ENCODE measurements around the gene C1S. TPM values are rescaled to one million over a fixed set of nuclear protein-coding genes. Genes with fewer than 3 reads are reported as not detected.

Gene C1S
- total and polyA plus RNA-seq, 9 donors: 56.2 to 94.2 (median 79.4) TPM

DNA sequence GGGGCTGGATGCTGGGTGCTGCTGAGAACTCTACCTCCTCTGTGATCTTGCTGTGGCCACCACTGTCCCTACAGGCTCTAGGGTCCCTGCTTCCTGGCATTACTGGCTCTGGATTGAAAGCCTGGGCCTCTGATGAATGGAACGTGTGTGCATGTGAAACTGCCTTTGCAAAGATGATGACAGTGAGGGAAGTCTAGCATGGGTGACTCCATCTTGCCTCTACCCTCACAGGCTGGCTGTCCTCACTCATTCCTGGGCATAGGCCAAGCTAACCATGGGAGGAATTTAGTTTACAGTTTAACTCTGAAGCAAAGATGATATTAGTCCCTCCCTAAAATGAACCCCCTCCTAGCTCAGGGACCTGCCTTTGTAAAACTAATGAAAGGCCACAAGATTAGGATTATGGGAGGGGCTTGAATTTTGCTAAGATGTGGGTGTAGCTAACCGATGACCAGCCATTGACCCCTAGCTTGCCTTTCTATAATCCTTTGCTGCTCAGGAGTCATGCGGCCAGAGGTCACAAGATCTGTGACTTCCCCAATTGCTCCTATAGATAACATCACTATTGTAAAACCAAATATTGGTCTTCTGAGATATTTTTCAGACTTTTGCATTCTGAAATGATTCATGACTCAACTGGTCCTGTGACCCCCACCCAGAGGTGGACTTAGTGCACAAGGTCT lies 2.2 kb upstream of the C1S start:
- H3K36me3 ChIP-seq (ENCODE audit: control insufficient read depth, insufficient read depth, low read length): no peaks in the 10 kb centered on the region
- H3K4me3 ChIP-seq (ENCODE audit: low read length): no peak overlapping the region
- no peaks in the 10 kb centered on the region for H3K9me3 ChIP-seq (replicated peaks; ENCODE audit: control insufficient read depth, low read depth, low read length)
- H3K4me1 ChIP-seq (ENCODE audit: control insufficient read depth, insufficient read depth, low read length): peaks cover 20% of the 10 kb centered on the region
- DNase-seq: peak; percentile 45
- no CpG with 5 or more reads among the region's 3 CpGs for WGBS (ENCODE audit: insufficient coverage)
- no peaks in the 10 kb centered on the region for H3K27me3 ChIP-seq (ENCODE audit: control insufficient read depth, insufficient read depth, low read length)
- H3K27ac ChIP-seq (ENCODE audit: low read length): no peak overlapping the region

DNA sequence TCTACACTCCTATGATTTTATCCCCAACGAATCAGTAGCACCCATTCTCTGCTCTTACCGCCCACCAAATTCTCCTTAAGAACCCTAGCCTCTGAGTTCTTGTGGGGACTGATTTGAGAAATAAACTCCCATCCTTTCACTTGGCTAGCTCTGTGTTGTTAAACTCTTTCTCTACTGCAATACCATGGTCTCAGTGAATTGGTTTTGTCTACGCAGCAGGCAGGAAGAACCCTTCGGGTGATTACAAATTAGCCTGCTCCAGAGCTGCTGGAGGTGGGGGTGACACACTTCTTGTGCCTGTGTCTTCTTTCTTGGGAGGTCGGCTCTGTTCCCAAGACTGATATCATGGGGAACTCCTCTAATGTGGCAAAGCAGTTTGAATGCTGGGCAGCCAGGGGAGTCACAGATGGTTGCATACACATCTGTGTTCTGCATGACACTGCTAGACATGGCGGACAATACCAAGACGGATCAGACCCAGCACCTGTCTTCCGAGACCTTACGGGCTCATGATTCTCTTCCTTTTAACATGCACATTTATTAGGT lies 1.6 kb upstream of the C1S start:
- Histone ChIP-seq H3K9me3 (replicated peaks; ENCODE audit: control insufficient read depth, low read depth, low read length) (no peaks in the 10 kb centered on the region), H3K27me3 (ENCODE audit: control insufficient read depth, insufficient read depth, low read length) (no peaks in the 10 kb centered on the region), H3K27ac (ENCODE audit: low read length) (no peak overlapping the region), H3K4me1 (ENCODE audit: control insufficient read depth, insufficient read depth, low read length) (peaks cover 20% of the 10 kb centered on the region), H3K36me3 (ENCODE audit: control insufficient read depth, insufficient read depth, low read length) (no peaks in the 10 kb centered on the region), H3K4me3 (ENCODE audit: low read length) (no peak overlapping the region)
- WGBS (ENCODE audit: insufficient coverage): 85% methylated on average over 5 of the region's 9 CpGs
- no peak for DNase-seq

DNA sequence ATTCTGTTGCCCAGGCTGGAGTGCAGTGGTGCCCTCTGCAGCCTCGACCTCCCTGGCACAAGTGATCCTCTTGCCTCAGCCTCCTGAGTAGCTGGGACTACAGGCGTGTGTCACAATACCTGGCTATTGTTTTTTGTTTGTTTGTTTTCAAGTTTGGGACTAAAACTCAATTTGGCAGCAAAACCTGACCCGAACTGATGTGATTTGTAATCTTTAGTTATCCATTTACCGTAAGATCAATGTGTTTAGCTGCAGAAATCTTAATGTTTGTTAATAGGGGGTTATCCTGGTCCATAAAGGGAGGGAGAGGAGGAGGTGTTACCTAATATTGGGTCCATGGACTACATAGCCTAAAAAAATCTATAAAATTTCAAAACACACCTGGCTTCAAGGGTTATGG lies 738 bp upstream of the C1S start:
- no peak overlapping the region for H3K4me3 ChIP-seq (ENCODE audit: low read length)
- H3K9me3 ChIP-seq (replicated peaks; ENCODE audit: control insufficient read depth, low read depth, low read length): no peaks in the 10 kb centered on the region
- no peaks in the 10 kb centered on the region for H3K27me3 ChIP-seq (ENCODE audit: control insufficient read depth, insufficient read depth, low read length)
- 90% methylated on average over 2 of the region's 4 CpGs for WGBS (ENCODE audit: insufficient coverage)
- no peaks in the 10 kb centered on the region for H3K36me3 ChIP-seq (ENCODE audit: control insufficient read depth, insufficient read depth, low read length)
- no peak for DNase-seq
- peak overlapping the region; percentile 90 for H3K27ac ChIP-seq (ENCODE audit: low read length)
- H3K4me1 ChIP-seq (ENCODE audit: control insufficient read depth, insufficient read depth, low read length): peaks cover 20% of the 10 kb centered on the region

DNA sequence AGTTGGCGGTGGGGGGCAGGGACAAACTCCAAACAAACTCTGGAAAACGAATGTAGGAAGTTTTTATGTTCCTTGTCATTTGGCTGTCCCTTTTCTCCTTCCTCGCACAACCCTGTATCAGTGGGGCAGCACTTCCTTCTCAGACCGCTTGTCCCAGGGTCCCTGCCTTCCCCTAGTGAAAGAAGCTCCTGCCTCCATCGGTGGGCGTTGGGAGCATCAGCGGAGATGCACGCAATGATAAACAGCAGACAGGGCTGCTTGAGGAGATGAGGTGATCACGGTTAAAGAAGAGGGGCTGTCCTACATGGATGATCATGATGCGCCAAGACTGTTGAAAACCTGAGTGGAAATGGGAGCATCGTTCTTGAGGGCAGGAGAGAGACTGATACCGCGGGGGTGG lies 620 bp downstream of the C1S start:
- H3K9me3 ChIP-seq (replicated peaks; ENCODE audit: control insufficient read depth, low read depth, low read length): no peaks in the 10 kb centered on the region
- 75% methylated on average over 10 of the region's 13 CpGs for WGBS (ENCODE audit: insufficient coverage)
- peak; percentile 26 for DNase-seq
- peaks cover 20% of the 10 kb centered on the region for H3K4me1 ChIP-seq (ENCODE audit: control insufficient read depth, insufficient read depth, low read length)
- H3K27ac ChIP-seq (ENCODE audit: low read length): peak overlapping the region; percentile 90
- peak overlapping the region; percentile 40 for H3K4me3 ChIP-seq (ENCODE audit: low read length)
- peaks cover 4% of the 10 kb centered on the region for H3K36me3 ChIP-seq (ENCODE audit: control insufficient read depth, insufficient read depth, low read length)
- no peaks in the 10 kb centered on the region for H3K27me3 ChIP-seq (ENCODE audit: control insufficient read depth, insufficient read depth, low read length)

DNA sequence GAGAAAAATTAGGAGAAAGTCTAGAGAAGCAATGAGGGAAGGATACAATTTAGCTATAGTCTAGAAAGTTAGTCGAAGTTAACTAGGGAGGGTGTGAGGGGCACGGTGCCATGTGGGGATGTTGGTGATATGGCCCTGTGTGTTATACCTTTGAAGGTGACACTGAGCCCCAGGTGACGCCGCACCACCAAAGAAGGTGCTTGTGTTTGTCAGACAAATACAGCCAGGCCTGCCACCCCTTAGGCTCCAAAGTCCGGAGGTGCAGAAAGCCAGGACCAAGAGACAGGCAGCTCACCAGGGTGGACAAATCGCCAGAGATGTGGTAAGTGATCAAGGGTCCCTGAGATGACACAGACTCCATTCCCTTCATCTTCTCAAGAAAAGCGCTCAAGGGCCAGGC lies 1.1 kb downstream of the C1S start:
- DNase-seq: no peak
- no peaks in the 10 kb centered on the region for H3K9me3 ChIP-seq (replicated peaks; ENCODE audit: control insufficient read depth, low read depth, low read length)
- peak overlapping the region; percentile 40 for H3K4me3 ChIP-seq (ENCODE audit: low read length)
- H3K4me1 ChIP-seq (ENCODE audit: control insufficient read depth, insufficient read depth, low read length): peaks cover 20% of the 10 kb centered on the region
- H3K36me3 ChIP-seq (ENCODE audit: control insufficient read depth, insufficient read depth, low read length): peaks cover 5% of the 10 kb centered on the region
- H3K27me3 ChIP-seq (ENCODE audit: control insufficient read depth, insufficient read depth, low read length): no peaks in the 10 kb centered on the region
- 93% methylated on average over 5 of the region's 7 CpGs for WGBS (ENCODE audit: insufficient coverage)
- peak overlapping the region; percentile 7 for H3K27ac ChIP-seq (ENCODE audit: low read length)

DNA sequence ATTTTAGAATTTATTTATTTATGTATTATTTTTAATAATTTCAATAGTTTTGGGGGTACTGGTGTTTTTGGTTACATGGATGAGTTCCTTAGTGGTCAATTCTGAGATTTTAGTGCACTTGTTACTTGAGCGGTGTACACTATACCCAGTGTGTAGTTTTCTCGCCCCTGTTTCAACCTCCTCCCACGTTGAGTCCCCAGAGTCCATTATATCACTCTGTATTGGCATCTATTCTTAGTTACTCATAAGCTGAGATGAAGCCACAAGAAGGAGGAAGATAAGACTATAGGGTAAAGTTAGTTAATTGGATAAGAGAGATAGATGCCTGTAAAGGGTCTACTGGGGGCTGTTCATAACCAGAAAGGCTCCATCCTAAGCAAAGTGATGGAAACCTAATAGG lies 4.0 kb downstream of the C1S start:
- no peak for DNase-seq
- Histone ChIP-seq H3K9me3 (replicated peaks; ENCODE audit: control insufficient read depth, low read depth, low read length) (no peaks in the 10 kb centered on the region), H3K36me3 (ENCODE audit: control insufficient read depth, insufficient read depth, low read length) (peaks cover 18% of the 10 kb centered on the region), H3K27ac (ENCODE audit: low read length) (no peak overlapping the region), H3K4me1 (ENCODE audit: control insufficient read depth, insufficient read depth, low read length) (peaks cover 20% of the 10 kb centered on the region), H3K4me3 (ENCODE audit: low read length) (no peak overlapping the region), H3K27me3 (ENCODE audit: control insufficient read depth, insufficient read depth, low read length) (no peaks in the 10 kb centered on the region)
- WGBS (ENCODE audit: insufficient coverage): no CpG with 5 or more reads among the region's 3 CpGs

DNA sequence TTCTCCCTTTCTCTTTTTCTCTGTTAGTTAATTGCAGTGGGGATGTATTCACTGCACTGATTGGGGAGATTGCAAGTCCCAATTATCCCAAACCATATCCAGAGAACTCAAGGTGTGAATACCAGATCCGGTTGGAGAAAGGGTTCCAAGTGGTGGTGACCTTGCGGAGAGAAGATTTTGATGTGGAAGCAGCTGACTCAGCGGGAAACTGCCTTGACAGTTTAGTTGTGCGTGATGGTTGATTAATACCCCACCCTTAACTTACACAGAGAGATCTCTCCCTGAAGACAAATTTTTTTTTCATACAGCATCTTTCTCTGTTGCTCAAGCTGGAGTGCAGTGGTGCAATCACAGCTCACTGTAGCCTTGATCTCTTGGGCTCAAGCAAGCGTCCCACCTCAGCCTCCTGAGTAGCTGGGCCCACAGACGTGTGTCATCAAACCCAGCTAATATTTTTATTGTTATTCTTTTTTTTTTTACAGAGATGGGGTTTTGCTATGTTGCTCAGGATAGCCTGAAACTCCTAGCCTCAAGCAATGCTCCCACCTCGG lies 4.6 kb downstream of the C1S start:
- H3K4me3 ChIP-seq (ENCODE audit: low read length): no peak overlapping the region
- H3K27ac ChIP-seq (ENCODE audit: low read length): no peak overlapping the region
- H3K4me1 ChIP-seq (ENCODE audit: control insufficient read depth, insufficient read depth, low read length): peaks cover 18% of the 10 kb centered on the region
- peaks cover 18% of the 10 kb centered on the region for H3K36me3 ChIP-seq (ENCODE audit: control insufficient read depth, insufficient read depth, low read length)
- no CpG with 5 or more reads among the region's 7 CpGs for WGBS (ENCODE audit: insufficient coverage)
- no peaks in the 10 kb centered on the region for H3K9me3 ChIP-seq (replicated peaks; ENCODE audit: control insufficient read depth, low read depth, low read length)
- no peak for DNase-seq
- no peaks in the 10 kb centered on the region for H3K27me3 ChIP-seq (ENCODE audit: control insufficient read depth, insufficient read depth, low read length)

DNA sequence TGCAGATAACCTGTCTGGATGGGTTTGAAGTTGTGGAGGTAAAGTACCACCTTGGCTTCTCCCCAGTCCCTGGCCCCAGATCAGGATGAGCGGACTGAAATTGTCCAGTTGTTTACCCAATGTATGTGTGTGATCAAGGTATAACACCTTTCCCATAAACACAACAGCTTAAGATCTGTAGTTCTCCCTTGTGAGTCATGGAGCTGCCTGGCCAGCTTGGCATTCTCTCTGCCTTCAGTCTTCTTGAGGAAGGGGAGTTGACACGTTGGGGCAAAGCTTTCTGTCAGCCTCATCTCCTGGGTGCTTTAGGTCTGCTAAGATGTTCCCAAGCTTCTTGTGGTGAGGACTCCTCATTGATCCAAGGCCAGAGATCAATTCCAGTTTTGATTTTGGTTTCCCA lies 6.1 kb downstream of the C1S start:
- Histone ChIP-seq H3K27ac (ENCODE audit: low read length) (no peak overlapping the region), H3K4me1 (ENCODE audit: control insufficient read depth, insufficient read depth, low read length) (peaks cover 3% of the 10 kb centered on the region), H3K9me3 (replicated peaks; ENCODE audit: control insufficient read depth, low read depth, low read length) (no peaks in the 10 kb centered on the region), H3K27me3 (ENCODE audit: control insufficient read depth, insufficient read depth, low read length) (no peaks in the 10 kb centered on the region), H3K36me3 (ENCODE audit: control insufficient read depth, insufficient read depth, low read length) (peaks cover 18% of the 10 kb centered on the region), H3K4me3 (ENCODE audit: low read length) (no peak overlapping the region)
- no CpG with 5 or more reads among the region's 2 CpGs for WGBS (ENCODE audit: insufficient coverage)
- DNase-seq: no peak

DNA sequence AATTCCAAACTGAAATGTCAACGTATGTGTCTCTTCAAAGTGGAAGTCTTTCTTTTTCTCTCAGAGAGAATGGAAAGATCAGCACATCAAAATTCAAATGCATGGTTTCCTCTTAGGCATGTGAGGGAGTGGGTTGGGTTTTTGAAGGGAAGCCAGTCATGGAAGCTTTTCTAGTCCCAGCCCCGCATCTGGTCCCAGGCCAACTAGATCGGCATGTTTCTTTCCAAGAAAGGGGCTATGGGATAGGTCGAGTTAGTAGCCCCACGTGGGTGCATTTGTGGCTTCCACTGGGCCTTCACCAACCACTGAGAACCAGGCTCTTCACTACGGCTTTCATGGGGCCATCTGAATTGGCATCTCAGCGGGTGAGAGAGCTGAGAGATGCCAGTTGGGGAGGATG lies 6.6 kb downstream of the C1S start:
- Histone ChIP-seq H3K36me3 (ENCODE audit: control insufficient read depth, insufficient read depth, low read length) (peaks cover 18% of the 10 kb centered on the region), H3K27ac (ENCODE audit: low read length) (no peak overlapping the region)
- WGBS (ENCODE audit: insufficient coverage): 80% methylated on average over 6 of the region's 7 CpGs

DNA sequence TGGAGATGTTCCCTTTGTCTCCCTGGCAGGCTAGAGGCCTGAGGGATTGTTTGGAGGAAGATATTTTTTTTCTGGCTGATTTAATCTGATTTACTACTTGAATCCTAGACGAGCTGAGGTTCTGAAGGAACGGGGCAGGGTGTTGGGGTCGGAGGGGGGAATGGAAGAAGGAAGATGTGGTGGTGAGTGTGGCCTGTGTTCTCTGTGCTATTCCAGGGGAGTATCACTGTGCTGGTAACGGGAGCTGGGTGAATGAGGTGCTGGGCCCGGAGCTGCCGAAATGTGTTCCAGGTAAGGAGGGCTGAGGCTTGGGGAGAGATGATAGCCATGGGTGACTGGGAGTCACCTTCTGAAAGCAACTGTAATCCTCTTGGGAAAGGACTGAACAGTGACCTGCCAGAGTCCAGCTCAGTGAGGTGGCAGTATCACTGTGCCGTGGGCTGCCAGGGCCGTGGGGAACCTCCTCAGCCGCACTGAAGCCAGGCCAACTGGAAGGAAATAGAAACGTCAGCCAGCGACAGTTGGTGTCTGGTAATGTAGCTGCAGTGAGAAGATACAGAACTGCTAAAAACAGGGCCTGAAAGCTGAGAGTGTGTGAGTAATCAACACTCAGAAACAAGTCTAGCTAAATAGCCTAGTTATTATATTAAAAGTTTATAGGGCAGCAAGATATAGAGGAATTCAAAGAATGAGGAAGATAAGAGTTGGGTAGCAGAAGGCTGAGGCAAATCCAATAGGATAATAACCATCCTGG lies 7.9 kb downstream of the C1S start:
- Histone ChIP-seq H3K4me3 (ENCODE audit: low read length) (no peak overlapping the region), H3K27ac (ENCODE audit: low read length) (peak overlapping the region; percentile 7), H3K27me3 (ENCODE audit: control insufficient read depth, insufficient read depth, low read length) (no peaks in the 10 kb centered on the region), H3K9me3 (replicated peaks; ENCODE audit: control insufficient read depth, low read depth, low read length) (no peaks in the 10 kb centered on the region), H3K36me3 (ENCODE audit: control insufficient read depth, insufficient read depth, low read length) (peaks cover 18% of the 10 kb centered on the region), H3K4me1 (ENCODE audit: control insufficient read depth, insufficient read depth, low read length) (no peaks in the 10 kb centered on the region)
- no peak for DNase-seq
- WGBS (ENCODE audit: insufficient coverage): 67% methylated on average over 11 of the region's 11 CpGs

More for the DNA sequence above, 6.6 kb downstream of the C1S start:
- no peak for DNase-seq
- H3K9me3 ChIP-seq (replicated peaks; ENCODE audit: control insufficient read depth, low read depth, low read length): no peaks in the 10 kb centered on the region
- H3K4me1 ChIP-seq (ENCODE audit: control insufficient read depth, insufficient read depth, low read length): no peaks in the 10 kb centered on the region
- H3K27me3 ChIP-seq (ENCODE audit: control insufficient read depth, insufficient read depth, low read length): no peaks in the 10 kb centered on the region
- no peak overlapping the region for H3K4me3 ChIP-seq (ENCODE audit: low read length)
